ENCODE results near the gene LRP1.

- TF ChIP-seq CTCF (IDR thresholded peaks at IDR 0.05; ENCODE audit: insufficient read depth, low read length) (no peak), POLR2AphosphoS5 (IDR thresholded peaks at IDR 0.05; ENCODE audit: low read depth) (no peak), GABPA (IDR thresholded peaks at IDR 0.05; ENCODE audit: low read depth) (no peak)
- TF ChIP-seq, protein P1, sequence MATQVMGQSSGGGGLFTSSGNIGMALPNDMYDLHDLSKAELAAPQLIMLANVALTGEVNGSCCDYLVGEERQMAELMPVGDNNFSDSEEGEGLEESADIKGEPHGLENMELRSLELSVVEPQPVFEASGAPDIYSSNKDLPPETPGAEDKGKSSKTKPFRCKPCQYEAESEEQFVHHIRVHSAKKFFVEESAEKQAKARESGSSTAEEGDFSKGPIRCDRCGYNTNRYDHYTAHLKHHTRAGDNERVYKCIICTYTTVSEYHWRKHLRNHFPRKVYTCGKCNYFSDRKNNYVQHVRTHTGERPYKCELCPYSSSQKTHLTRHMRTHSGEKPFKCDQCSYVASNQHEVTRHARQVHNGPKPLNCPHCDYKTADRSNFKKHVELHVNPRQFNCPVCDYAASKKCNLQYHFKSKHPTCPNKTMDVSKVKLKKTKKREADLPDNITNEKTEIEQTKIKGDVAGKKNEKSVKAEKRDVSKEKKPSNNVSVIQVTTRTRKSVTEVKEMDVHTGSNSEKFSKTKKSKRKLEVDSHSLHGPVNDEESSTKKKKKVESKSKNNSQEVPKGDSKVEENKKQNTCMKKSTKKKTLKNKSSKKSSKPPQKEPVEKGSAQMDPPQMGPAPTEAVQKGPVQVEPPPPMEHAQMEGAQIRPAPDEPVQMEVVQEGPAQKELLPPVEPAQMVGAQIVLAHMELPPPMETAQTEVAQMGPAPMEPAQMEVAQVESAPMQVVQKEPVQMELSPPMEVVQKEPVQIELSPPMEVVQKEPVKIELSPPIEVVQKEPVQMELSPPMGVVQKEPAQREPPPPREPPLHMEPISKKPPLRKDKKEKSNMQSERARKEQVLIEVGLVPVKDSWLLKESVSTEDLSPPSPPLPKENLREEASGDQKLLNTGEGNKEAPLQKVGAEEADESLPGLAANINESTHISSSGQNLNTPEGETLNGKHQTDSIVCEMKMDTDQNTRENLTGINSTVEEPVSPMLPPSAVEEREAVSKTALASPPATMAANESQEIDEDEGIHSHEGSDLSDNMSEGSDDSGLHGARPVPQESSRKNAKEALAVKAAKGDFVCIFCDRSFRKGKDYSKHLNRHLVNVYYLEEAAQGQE (IDR thresholded peaks at IDR 0.05; ENCODE audit: insufficient replicate concordance, low read depth): no peak
These were observed 2.2 kb upstream of the LRP1 start for GRCh38 chr12:57126061-57126460.
